Prostate gland (tissue), 2 donors: ENCODE data around the gene PIGR.

Experiments
- POLR2A ChIP-seq: fragments of 450-650 bp; IDR thresholded peaks from one replicate; pipeline ENCODE4 v1.6.1; 2016; ENCODE audit warnings: antibody characterized with exemption, mild to moderate bottlenecking
- TF ChIP-seq, protein P1 (sequence below), 4 experiments: fragments of 200-600 bp in 2 of 4; fragments of 450-650 bp in 2 of 4; sonication (generic) in 2 of 4; IDR thresholded peaks; 1 replicate in 3 of 4; 2 replicates in 1 of 4; pipeline ENCODE4 v1.5.1; 2016 to 2019; ENCODE audit warnings: antibody characterized with exemption in 4 of 4, mild to moderate bottlenecking in 2 of 4, moderate library complexity in 2 of 4

DNA sequence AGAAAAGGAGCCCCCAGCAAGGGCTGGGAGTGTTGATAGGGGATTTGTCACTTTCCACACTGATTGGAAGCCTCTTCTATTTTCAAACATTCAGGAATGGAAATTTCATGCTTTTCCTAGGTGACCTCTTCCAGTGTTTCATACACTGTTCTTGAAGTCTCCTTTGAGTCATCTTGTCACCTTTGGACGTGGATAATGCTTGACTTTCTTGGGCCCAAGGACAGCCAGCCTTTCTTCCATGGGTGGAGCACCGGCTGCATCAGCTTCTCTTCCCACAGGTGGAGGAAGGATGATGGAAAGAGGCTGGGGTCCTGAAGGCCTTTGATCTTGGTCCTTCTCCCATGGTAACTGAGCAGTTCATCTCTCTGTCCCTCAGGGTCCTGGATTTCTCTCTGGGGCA, 11.9 kb upstream of the PIGR start:
- TF ChIP-seq, protein P1, sequence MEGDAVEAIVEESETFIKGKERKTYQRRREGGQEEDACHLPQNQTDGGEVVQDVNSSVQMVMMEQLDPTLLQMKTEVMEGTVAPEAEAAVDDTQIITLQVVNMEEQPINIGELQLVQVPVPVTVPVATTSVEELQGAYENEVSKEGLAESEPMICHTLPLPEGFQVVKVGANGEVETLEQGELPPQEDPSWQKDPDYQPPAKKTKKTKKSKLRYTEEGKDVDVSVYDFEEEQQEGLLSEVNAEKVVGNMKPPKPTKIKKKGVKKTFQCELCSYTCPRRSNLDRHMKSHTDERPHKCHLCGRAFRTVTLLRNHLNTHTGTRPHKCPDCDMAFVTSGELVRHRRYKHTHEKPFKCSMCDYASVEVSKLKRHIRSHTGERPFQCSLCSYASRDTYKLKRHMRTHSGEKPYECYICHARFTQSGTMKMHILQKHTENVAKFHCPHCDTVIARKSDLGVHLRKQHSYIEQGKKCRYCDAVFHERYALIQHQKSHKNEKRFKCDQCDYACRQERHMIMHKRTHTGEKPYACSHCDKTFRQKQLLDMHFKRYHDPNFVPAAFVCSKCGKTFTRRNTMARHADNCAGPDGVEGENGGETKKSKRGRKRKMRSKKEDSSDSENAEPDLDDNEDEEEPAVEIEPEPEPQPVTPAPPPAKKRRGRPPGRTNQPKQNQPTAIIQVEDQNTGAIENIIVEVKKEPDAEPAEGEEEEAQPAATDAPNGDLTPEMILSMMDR (IDR thresholded peaks at IDR 0.05), result no peak
- no peak for TF ChIP-seq POLR2A
